Measurements from ENCODE around the gene UBE4A. TPM values are rescaled to one million over a fixed set of nuclear protein-coding genes. Genes with fewer than 3 reads are reported as not detected.

Gene UBE4A, protein sequence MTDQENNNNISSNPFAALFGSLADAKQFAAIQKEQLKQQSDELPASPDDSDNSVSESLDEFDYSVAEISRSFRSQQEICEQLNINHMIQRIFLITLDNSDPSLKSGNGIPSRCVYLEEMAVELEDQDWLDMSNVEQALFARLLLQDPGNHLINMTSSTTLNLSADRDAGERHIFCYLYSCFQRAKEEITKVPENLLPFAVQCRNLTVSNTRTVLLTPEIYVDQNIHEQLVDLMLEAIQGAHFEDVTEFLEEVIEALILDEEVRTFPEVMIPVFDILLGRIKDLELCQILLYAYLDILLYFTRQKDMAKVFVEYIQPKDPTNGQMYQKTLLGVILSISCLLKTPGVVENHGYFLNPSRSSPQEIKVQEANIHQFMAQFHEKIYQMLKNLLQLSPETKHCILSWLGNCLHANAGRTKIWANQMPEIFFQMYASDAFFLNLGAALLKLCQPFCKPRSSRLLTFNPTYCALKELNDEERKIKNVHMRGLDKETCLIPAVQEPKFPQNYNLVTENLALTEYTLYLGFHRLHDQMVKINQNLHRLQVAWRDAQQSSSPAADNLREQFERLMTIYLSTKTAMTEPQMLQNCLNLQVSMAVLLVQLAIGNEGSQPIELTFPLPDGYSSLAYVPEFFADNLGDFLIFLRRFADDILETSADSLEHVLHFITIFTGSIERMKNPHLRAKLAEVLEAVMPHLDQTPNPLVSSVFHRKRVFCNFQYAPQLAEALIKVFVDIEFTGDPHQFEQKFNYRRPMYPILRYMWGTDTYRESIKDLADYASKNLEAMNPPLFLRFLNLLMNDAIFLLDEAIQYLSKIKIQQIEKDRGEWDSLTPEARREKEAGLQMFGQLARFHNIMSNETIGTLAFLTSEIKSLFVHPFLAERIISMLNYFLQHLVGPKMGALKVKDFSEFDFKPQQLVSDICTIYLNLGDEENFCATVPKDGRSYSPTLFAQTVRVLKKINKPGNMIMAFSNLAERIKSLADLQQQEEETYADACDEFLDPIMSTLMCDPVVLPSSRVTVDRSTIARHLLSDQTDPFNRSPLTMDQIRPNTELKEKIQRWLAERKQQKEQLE
- 8.0 to 11.4 TPM (median 9.9 TPM) in 5 replicates for total RNA-seq (2022; extraction: Qiagen RNA extraction; ENCODE audit: low read depth)

DNA sequence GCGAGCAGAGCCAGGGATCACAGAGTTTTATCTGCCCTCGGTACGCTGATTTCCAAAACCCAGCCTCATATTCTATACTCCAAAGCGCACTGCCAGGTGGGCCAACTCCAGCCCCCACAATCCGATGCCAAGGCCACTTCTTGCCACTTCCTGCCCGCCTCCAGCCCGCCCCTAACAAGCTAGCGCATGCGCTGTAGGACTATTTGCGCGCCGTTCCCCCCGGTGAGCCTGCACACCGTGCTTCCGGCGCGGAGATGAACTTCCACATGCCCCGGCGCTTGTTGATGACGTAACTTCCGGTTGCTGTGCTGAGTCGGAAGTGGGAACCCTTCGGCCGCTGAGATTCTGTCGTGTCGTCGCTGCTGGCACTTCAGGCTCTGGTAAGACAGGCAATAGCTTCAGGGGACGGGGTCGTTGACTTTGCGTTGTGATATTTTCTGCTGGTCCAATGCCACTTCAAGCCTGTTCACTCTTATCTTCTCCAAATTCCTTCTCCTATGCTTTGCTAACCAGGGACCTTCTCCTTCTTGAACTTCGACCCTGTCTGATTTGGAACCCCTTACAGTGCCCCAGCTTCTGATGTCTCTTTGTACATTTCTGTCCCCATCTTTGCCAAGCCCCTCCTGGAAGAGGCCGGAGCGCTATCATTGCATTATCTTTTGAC is at the start of gene UBE4A:
UBE4A (plus strand) TSS at position 306 of the 664 bp plus-strand sequence. CDS start 5,481 bp downstream, outside the sequence.

DNA sequence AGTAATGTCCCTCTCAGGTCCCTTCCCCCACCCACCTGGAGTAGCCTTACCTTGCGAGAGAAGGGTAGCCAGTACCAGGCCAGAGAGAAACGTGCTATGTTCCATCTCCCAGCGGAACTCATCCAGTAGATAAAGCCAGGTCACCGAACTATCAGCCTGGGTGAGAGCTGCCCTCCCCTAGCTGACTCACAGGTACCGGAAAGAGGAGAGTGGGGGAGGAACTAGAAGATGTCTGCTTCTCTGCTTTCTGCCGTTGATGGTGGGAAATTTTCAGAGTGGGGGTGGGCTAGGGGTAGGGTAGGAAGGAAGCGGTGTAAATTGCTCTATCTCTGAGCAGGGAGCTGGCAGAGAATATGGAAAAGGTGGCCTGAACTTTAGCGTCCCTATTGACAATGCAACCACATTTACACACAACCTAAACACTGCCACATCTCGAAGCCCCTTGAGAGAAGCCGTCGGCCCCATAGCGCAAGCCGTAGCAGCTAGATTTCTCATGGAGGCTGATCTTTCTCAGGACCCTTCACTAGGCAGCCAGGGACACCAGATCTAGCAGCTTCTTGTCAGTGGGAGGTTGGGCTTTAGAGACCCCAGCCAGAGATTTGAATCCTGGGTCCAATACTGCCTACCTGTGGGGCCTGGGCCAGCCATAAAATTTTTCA is 16.8 kb upstream of the UBE4A start, which contains the start of gene CD3D:
CD3D (minus strand) TSS at position 203 of the 659 bp plus-strand sequence; CDS start at position 105, 98 bp downstream.

DNA sequence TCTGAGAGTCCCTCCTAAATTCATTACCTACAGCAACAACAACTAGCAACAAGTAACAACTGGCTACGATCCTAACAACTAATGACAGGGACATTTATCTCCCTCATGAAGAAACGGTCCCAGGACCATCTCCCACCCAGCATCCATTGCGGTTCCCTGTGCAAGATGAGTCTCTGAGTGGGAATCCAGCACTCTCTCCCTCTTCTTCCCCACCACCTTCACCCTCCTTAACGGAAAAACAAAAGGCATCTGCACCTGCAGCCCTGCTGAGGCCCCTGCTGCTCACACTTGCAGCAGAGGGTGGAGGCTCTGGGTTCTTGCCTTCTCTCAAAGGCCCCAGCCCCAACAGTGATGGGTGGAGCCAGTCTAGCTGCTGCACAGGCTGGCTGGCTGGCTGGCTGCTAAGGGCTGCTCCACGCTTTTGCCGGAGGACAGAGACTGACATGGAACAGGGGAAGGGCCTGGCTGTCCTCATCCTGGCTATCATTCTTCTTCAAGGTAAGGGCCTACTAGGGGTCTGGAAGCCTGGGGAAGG is 15.4 kb upstream of the UBE4A start, which contains the start of gene CD3G:
CD3G (plus strand) TSS at position 364 of the 535 bp plus-strand sequence; CDS start at position 444, 80 bp downstream.

DNA sequence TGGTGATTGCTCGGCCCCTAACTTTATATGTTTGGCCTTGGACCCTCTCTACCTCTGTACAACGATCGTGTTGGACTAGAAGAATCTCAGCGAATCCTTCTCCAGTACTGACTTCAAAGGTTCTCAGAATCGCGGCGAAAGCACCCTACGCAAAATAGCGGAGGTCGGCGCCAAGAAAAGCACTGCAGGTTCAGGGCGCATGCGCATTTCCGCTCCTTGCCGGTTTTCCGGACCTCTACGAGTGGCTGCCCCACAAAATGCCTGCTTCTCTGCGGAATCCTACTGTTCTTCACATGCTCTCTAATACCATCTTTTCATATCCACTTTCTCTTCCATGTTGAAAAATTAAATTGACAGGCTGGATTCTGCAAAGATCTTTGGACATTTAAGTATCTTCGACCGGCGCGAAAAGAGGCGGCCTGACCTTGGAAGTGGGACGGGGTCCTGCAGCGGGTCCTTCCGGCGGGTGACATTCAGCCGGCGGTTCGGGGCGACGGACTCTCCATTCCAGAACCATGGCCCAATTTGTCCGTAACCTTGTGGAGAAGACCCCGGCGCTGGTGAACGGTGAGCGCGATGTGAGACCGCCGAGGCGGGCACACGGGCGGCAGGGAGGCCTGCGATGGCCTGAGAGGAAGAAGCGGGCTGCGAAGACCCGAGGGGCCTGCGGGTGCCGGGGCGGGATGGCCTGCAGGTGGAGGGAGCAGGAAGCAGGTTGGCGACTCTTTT is 41.9 kb downstream of the UBE4A start, which contains the start of gene ATP5MG:
ATP5MG (plus strand) TSS at position 456 of the 729 bp plus-strand sequence; CDS start at position 516, 60 bp downstream.

DNA sequence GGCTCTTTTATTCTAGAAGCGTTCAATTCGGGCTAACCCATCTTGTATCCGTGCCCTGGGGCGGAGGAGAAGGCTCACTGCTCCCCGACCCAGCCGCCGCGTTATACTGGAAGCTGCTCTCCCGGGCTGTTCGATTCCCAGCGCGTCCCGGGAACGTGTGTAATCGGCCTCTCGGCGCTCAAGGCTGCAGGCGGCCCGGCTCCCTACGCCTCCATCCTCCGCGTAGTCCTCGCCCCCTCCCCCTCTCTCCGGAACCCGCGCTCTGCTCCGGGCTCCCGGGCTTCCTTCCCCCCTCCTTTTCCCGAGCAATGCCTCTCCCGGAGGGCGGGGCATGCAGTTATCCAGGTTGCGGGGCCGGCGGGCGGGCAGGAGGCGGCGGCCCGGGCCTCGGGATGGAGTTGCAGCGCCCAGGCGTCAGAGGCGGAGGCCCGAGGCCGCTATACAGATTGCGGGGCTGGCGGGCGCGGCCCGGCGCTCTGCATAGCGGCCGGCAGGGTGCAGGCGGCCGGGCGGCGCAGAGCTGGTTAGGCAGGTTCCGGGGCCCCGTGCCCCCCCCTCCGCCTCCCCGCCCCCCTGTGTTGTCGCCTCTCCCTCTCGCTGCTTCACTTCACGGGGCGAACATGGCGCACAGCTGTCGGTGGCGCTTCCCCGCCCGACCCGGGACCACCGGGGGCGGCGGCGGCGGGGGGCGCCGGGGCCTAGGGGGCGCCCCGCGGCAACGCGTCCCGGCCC is 76.7 kb downstream of the UBE4A start, which contains the start of gene KMT2A:
KMT2A (plus strand) TSS at position 600 of the 732 bp plus-strand sequence; CDS start at position 621, 21 bp downstream.

Other genes starting within 250 kb of the UBE4A start
- gene SCN4B, start 206.8 kb upstream of the UBE4A start, total RNA-seq (2022; extraction: Qiagen RNA extraction; ENCODE audit: low read depth) = 0.02 to 0.11 TPM (median 0.03 TPM) in 3 of 5 replicates, not detected in the others
- not detected in 5 replicates for gene SCN2B, start 183.0 kb upstream of the UBE4A start, total RNA-seq (2022; extraction: Qiagen RNA extraction; ENCODE audit: low read depth)
- not detected in 5 replicates for gene JAML, start 134.6 kb upstream of the UBE4A start, total RNA-seq (2022; extraction: Qiagen RNA extraction; ENCODE audit: low read depth)
- gene MPZL3, start 107.2 kb upstream of the UBE4A start, total RNA-seq (2022; extraction: Qiagen RNA extraction; ENCODE audit: low read depth) = 0.19 to 0.50 TPM (median 0.31 TPM) in 5 replicates
- gene MPZL2, start 95.3 kb upstream of the UBE4A start, total RNA-seq (2022; extraction: Qiagen RNA extraction; ENCODE audit: low read depth) = 0.07 to 0.09 TPM in 2 of 5 replicates, not detected in the others
- gene CD3E, start 54.9 kb upstream of the UBE4A start, total RNA-seq (2022; extraction: Qiagen RNA extraction; ENCODE audit: low read depth) = not detected in 5 replicates
- gene CD3D, start 16.9 kb upstream of the UBE4A start, total RNA-seq (2022; extraction: Qiagen RNA extraction; ENCODE audit: low read depth) = not detected in 5 replicates
- gene CD3G, start 15.3 kb upstream of the UBE4A start, total RNA-seq (2022; extraction: Qiagen RNA extraction; ENCODE audit: low read depth) = not detected in 5 replicates
- gene ATP5MG, start 42.0 kb downstream of the UBE4A start, total RNA-seq (2022; extraction: Qiagen RNA extraction; ENCODE audit: low read depth) = 168 to 215 TPM (median 195 TPM) in 5 replicates
- 7.9 to 13.1 TPM (median 12.6 TPM) in 5 replicates for gene KMT2A, start 76.9 kb downstream of the UBE4A start, total RNA-seq (2022; extraction: Qiagen RNA extraction; ENCODE audit: low read depth)
- gene TTC36, start 167.9 kb downstream of the UBE4A start, total RNA-seq (2022; extraction: Qiagen RNA extraction; ENCODE audit: low read depth) = not detected in 5 replicates
- 0.40 to 0.67 TPM (median 0.59 TPM) in 5 replicates for gene TMEM25, start 171.6 kb downstream of the UBE4A start, total RNA-seq (2022; extraction: Qiagen RNA extraction; ENCODE audit: low read depth)
- 15.8 to 17.7 TPM (median 16.4 TPM) in 5 replicates for gene IFT46, start 206.3 kb downstream of the UBE4A start, total RNA-seq (2022; extraction: Qiagen RNA extraction; ENCODE audit: low read depth)
- 84.4 to 96.1 TPM (median 94.7 TPM) in 5 replicates for gene ARCN1, start 212.8 kb downstream of the UBE4A start, total RNA-seq (2022; extraction: Qiagen RNA extraction; ENCODE audit: low read depth)
- gene PHLDB1, start 248.0 kb downstream of the UBE4A start, total RNA-seq (2022; extraction: Qiagen RNA extraction; ENCODE audit: low read depth) = 7.0 to 9.8 TPM (median 7.5 TPM) in 5 replicates